GM21381 (cell line): ENCODE measurements around the gene SEC16A.
"Not testable (repeated sequence)": the region's sequence is repeated elsewhere in the genome, so short reads cannot be mapped to it uniquely, and the experiment has no call there.

Source experiments
- ATAC-seq: cut with Tn5 transposase; IDR thresholded peaks from one replicate; pipeline ENCODE4 v1.9.1; 2021; ENCODE audit warnings: mild to moderate bottlenecking, moderate library complexity; ENCODE audit not compliant: unreplicated experiment

The SEC16A gene

GRCh38 chr9:136425367-136425766 is 57.5 kb downstream of the SEC16A start:
- not testable (repeated sequence) for ATAC-seq

GRCh38 chr9:136424750-136425362 is 58.0 kb downstream of the SEC16A start:
- ATAC-seq, result no peak

- ATAC-seq, result no peak
These were observed 59.3 kb downstream of the SEC16A start for GRCh38 chr9:136423432-136424146.

GRCh38 chr9:136422876-136423275 is 60.0 kb downstream of the SEC16A start:
- no peak for ATAC-seq

GRCh38 chr9:136421791-136422190 is 61.0 kb downstream of the SEC16A start:
- no peak for ATAC-seq

GRCh38 chr9:136419092-136419420 is 63.8 kb downstream of the SEC16A start:
- ATAC-seq, result no peak

- ATAC-seq, result no peak
These were observed 64.4 kb downstream of the SEC16A start for GRCh38 chr9:136418182-136419091.

- no peak for ATAC-seq
These were observed 65.9 kb downstream of the SEC16A start for GRCh38 chr9:136416914-136417313.

GRCh38 chr9:136416427-136416826 is 66.4 kb downstream of the SEC16A start:
- no peak for ATAC-seq

GRCh38 chr9:136412962-136413361 is 69.9 kb downstream of the SEC16A start:
- no peak for ATAC-seq

GRCh38 chr9:136411378-136411777 is 71.5 kb downstream of the SEC16A start:
- no peak for ATAC-seq

GRCh38 chr9:136410500-136411287 is 72.1 kb downstream of the SEC16A start, which contains the start of the genes ENTR1 and PMPCA:
Gene ENTR1 (minus strand): TSS chr9:136410614. CDS start chr9:136410397, 217 bp downstream.
Gene PMPCA (plus strand): TSS chr9:136410658. CDS start chr9:136410669, 11 bp downstream.
- ATAC-seq, result peak; percentile 86

- ATAC-seq, result peak; percentile 36
These were observed 73.0 kb downstream of the SEC16A start for GRCh38 chr9:136409557-136410455.

GRCh38 chr9:136407911-136408310 is 74.9 kb downstream of the SEC16A start:
- ATAC-seq, result no peak

- not testable (repeated sequence) for ATAC-seq
These were observed 75.8 kb downstream of the SEC16A start for GRCh38 chr9:136407061-136407460.

GRCh38 chr9:136405904-136406303 is 76.9 kb downstream of the SEC16A start:
- ATAC-seq, result not testable (repeated sequence)

- no peak for ATAC-seq
These were observed 77.4 kb downstream of the SEC16A start for GRCh38 chr9:136405481-136405880.

- ATAC-seq, result no peak
These were observed 78.1 kb downstream of the SEC16A start for GRCh38 chr9:136404801-136405136.

GRCh38 chr9:136403915-136404800 is 78.7 kb downstream of the SEC16A start:
- ATAC-seq, result no peak
